UCSD-AML1 (cell line): ENCODE data around the gene TPI1.
"Not testable (repeated sequence)": the region's sequence is repeated elsewhere in the genome, so short reads cannot be mapped to it uniquely, and the experiment has no call there.

ENCODE experiments used
- DNase-seq: peaks from one replicate; lab custom pipeline; 2025; ENCODE audit not compliant: unreplicated experiment; lab: John Stamatoyannopoulos, UW

TPI1 gene

DNA sequence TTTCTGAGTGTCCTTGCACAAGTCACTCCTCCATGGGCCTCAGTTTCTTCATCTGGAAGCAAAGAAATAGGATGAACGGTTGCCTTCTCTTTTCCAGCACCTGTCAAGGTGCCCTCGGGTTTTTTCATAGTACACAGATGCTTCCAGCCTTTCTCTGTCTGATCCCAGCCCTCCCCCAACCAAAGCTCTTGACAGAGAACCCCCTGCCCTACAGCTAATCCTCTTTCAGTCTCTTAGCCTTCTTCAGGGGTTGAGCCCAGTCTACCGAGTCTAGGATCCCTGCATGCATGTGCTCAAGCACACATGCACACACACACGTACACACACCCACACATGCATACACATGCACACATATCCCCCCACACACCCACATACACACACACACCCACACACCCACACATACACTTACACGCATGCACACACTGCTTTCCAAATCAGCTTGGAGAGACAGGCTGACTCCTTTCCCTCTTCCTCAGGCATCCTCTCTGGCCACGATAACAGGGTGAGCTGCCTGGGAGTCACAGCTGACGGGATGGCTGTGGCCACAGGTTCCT is 20.9 kb upstream of the TPI1 start:
- no peak for DNase-seq

- DNase-seq = no peak
Measured at GRCh38 chr12:6847676-6848075, 19.7 kb upstream of the TPI1 start.

DNA sequence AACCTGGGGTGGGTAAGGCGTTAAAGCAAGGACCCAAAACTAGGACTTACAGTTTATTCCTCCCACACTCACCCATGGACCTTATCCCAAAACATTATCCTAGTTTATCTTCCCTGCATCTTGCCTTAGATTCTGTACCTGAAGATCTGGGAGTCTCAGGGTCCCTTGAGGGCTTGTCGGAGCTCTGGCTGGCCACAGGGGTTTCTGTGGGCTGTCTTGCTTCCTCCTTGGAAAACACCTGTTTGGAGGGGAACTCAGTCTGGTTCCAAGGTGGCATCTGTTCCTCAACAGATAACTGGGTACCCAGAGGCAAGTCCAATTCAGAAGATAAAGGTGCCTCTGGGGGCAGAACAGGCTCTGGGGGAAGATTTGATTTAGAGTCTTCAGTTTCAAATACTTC is 17.9 kb upstream of the TPI1 start:
- DNase-seq = no peak

DNA sequence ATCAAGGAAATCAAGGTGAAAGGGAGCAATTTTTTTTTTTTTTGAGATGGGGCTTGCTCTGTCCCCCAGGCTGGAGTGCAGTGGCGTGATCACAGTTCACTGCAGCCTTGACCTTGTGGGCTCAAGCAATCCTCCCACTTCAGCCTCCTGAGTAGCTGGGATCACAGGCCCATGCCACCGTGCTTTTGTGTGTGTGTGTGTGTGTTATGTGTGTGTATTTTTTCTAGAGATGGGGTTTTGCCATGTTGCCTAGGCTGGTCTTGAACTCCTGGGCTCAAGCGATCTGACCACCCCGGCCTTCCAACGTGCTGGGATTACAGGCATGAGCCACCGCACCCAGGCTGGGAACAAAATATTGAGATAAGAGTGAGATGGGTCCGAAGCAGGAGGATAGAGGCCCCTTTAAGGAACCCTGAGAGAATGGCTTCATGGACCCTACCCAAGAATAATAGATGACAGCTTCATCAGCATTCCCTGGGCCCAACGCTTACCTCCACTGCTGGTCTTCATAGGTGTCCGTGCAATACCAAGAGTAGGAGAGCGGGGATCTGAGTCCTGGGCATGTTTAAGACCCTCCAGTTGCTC is 17.3 kb upstream of the TPI1 start:
- DNase-seq = no peak

GRCh38 chr12:6850796-6851152 is 16.6 kb upstream of the TPI1 start:
- DNase-seq = no peak

DNA sequence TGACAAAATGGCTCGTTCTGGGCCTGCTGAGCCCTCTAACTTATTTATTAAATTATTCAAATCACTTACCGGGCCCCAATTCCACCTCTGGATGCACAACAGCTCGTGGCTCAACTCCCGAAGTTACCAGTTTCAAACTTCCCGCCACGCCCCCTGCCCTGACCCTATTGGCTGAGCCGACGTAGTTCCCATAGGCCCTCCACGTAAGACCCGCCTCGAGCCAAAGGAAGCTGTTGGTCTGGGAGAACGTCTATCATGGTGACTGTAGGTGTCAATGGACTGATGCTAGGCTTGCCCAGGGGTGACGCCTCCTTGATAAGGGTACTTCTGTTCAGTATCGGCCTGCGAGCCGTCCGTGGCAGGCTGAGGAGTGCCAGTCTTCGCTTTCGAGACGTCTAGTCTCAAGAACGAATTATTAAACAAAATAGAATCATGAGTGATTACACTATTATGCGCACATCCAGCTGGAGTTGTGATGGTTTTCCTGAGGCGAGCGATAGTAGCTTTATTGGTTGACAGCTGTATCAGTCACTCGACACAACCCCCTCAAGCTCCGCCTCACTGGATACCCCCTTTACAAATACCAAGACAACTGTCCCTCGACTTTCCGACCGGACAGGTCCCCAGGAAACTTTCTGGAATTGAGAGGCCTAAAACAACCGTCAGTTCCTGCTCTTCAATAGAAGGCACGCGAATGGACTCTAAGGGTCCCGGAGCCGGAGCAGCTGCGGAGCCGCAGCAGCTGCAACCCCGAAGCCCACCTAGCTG is 16.0 kb upstream of the TPI1 start, which contains the start of gene CDCA3:
TSS of gene CDCA3 (minus strand) at position 134 of the 768 bp plus-strand sequence. CDS start 334 bp downstream, outside the sequence.
- peak; percentile 90 for DNase-seq

- peak; percentile 99 for DNase-seq
Measured at GRCh38 chr12:6851921-6852650, 15.2 kb upstream of the TPI1 start, which contains the start of gene USP5. USP5 (plus strand) TSS chr12:6852150; CDS start chr12:6852180, 30 bp downstream.

GRCh38 chr12:6852651-6853354 is 14.5 kb upstream of the TPI1 start:
- DNase-seq = peak; percentile 71

DNA sequence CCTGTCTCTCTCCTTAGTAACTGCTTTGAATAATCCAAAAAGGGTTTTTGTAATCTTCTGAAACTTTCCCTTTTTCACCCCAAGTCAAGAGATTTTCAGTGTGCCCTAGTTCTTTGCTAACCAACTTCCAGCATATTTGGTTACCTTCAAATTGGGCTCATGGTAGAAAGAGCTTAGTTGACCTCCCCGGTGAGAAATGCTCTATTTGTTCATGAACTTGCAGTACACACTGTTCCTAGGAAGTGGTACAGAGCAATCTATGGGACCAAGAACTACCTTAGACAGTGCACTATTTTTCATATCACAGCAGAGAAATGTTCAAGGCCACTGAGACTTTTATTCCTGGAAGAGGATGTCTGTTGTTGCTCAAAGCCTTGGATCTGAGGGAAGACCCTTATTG is 13.7 kb upstream of the TPI1 start:
- DNase-seq = no peak

- no peak for DNase-seq
Measured at GRCh38 chr12:6854036-6854435, 13.3 kb upstream of the TPI1 start.

GRCh38 chr12:6855322-6855721 is 12.0 kb upstream of the TPI1 start:
- no peak for DNase-seq

DNA sequence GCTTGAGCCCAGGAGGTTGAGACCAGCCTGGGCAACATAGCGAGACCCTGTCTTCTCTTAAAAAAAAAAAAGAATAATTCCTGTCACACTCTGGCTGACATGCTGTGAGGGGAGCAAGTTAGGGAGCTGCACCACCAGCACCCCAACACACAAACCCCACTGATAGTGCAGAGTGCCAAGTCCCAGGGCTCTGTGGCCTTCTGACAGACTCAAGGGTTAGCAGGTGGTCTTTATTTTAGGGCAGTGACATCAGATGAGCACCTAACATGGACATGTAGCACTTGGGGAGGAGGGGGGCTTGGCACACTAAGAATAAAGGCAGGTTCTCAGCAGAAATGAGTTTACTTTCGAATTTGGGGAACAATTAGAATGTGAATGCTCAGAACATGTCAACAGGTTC is 8.5 kb upstream of the TPI1 start:
- DNase-seq = no peak

- no peak for DNase-seq
Measured at GRCh38 chr12:6860116-6860515, 7.2 kb upstream of the TPI1 start.

- DNase-seq = no peak
Measured at GRCh38 chr12:6860942-6861341, 6.4 kb upstream of the TPI1 start.

- no peak for DNase-seq
Measured at GRCh38 chr12:6861391-6861790, 5.9 kb upstream of the TPI1 start.

DNA sequence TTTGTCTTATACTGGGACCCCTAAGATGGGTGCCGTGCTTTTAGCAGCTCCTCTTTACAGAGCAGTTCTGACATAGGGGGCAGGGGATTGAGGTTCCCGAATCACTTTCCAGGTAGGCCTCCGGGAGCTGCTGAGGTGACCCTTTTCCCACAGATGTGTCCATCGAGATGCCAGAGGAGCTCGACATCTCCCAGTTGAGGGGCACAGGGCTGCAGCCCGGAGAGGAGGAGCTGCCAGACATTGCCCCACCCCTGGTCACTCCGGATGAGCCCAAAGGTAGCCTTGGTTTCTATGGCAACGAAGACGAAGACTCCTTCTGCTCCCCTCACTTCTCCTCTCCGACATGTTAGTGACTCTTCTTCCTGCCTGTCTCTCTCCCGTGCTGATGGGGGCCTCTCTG is 4.3 kb upstream of the TPI1 start:
- DNase-seq = no peak

GRCh38 chr12:6863586-6864321 is 3.6 kb upstream of the TPI1 start:
- DNase-seq = no peak

DNA sequence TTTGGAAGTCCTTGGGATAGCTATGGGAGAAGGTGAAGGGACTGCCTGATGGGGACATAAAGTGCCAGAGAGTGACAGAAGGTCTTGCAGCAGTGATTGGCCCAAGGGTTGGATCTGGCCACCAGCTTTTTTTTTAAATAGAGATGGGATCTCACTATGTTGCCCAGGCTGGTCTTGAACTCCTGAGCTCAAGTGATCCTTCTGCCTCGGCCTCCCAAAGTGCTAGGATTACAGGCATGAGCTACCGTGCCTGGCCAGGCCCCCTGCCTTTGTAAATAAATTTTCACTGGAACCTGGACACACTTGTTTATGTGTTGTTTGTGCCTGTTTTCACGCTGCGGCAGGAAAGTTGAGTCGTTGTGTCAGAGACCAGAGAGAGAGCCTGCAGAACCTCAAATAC is 2.0 kb upstream of the TPI1 start:
- DNase-seq = not testable (repeated sequence)

DNA sequence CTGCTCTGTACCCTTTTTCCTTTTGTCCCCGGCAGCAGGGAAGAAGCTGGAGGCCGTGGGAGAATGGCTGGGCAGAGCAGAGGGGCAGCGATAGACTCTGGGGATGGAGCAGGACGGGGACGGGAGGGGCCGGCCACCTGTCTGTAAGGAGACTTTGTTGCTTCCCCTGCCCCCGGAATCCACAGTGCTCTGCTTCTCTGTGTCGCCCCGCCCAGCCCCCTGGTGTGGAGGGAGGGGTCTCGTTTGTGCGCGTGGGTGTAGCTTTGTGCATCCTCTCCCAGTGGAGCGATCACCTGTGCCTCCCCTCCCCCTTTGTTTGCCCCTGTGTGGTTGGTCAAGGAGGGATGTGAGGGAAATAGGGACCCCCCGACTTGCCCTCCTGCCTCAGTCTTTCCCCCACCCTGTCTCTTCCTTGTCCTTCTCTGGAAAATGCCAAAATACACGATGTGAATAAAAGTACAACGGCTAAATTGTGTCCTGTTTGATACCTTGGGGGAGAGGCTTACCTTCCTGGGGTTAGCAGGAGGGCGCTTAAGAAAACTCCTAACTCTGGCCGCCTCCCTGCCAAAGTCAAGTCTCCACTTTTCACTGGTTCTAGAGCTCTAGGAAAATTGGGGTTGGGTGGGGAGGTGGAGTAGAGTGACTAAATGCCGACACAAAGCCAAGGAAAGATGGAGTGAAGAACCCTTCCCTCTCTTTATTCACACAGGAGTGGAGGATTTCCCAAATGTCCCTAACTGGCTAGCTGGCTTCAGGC is 990 bp upstream of the TPI1 start:
- no peak for DNase-seq

DNA sequence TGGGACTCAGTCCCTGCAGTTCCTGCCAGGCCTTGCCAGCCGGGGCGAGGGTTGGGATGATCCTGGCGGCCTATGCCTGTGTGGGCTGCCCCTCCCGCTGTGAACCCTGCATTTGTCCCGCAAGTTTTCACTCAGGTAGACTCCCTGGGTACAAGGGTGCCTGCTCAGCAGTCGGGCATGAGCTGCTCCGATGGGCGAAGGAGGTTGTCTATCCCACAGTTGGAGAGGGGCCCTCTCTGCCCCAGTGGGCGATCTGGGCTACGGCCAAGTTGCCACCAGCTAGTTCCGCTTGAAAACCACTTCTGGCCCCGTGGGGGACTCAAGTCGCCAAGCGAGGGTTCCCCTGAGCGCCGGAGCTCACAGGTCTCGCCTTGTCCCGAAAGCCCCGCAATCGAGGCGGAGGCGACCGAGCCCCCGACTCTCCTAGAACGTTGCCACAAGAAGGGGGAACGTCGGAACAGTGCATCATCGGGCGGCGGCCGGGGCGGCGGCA is 365 bp upstream of the TPI1 start:
- no peak for DNase-seq
